Measurements from ENCODE around the gene HSPA1A.
"Not testable (repeated sequence)": the region's sequence is repeated elsewhere in the genome, so short reads cannot be mapped to it uniquely, and the experiment has no call there.

Gene HSPA1A

DNA sequence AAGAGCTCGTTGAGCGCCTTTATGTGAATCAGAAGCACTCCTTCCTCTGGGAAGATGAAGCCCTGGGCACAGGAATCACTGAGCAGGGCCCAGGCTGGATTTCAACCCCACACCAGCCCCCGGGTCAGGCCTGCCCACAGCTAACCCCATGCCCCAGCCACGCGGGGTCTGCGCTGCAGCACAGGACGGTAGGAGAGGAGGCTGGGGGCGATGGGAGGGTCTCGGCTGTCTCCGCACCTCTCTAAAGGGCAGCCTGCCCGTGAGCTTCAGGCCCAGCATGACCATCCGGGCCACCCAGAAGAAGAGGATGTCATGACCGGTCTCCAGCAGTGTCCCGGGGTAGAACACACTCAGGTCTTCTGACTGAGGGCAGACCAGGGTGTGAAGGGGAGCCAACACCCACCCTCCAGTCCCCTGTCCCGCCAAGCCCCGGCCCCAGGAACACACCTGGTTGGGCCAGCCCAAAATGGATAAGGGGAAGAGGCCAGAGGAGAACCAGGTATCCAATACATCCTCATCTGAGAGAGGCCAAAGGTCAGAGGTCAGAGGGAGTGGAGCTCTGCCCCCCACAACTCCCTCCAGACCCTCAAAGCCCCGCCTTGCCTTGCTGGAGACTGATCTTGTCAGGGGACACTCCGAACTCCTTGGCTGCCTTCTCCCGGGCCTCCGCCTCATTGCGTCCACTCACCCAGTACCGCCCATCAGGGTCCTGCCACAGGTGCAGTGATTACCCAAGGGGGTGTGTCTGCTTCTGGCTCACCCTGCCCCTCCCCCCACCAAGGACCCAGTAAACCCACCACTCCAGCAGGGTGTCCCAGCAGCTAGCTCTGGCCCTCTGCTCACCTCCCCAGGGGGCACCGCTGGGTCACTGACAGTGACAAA is 33.9 kb upstream of the HSPA1A start:
- DNase-seq, result no peak

DNA sequence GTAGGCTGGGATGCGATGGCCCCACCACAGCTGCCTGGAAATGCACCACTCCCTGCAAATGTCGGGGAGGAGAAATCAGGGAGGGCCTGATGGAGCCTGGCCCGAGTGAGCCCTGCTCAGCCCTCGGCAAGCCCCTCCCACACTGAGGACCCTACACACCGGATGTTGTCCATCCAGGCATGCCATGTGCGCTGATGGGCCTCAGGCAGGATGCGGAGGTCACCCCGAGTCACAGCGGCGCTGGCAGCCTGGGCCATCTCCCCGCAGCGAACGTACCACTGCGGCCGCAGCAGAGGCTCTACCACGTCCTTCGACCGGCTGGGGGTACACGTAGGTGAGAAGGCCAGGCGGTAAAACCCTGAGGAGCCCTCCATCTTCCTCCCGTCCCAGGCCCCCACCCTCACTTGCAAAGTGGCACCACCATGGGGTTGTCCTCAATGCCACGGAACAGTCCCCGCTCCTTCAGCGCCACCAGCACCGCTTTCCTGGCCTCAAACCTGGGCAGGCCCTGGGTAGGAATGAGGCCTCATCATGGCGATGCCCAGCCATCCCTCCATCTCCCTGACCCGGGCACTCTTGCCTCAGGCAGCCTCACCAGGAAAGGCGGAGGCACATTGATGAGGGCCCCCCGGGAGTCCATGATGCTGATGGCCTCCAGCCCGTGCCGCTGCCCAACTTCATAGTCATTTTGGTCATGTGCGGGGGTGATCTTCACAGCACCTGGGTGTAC is 33.1 kb upstream of the HSPA1A start:
- no peak for DNase-seq

DNA sequence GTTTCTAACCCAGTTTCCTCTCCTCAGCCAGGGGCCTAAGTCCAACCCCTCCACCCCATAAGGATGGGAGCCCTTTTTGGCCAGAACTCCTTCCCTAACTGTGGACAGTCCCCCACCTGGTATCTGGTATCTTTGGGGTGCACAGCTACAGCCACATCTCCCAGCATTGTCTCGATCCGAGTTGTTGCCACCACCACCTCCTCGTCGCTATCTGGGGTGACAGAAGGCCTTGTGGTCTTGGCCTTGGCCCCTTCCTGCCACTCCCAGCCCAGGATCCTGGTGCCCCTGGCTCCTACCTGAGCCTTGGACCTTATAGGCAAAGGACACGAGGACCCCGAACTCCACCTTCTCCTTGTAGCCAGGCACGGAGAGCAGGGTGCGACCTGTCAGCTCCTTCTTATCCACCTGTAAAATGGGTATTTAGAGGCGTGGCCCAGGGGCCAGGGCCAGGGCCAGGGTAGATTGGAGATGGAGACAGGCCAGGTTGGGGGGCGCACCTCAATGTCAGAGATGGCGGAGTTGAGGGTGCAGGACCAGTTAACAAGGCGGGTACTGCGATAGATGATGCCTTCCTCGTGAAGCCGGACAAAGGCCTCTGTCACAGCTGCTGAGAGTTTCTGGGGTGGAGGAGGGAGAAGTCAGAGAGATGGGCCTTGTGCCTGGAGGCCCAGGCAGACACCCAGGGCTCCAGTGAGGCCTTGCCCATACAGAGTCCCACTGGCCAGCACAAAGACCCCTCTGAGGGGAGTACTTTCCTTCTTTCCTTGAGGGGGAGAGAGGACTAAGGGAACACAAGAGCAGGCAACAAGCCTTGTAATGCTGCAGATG is 31.0 kb upstream of the HSPA1A start:
- DNase-seq, result no peak

DNA sequence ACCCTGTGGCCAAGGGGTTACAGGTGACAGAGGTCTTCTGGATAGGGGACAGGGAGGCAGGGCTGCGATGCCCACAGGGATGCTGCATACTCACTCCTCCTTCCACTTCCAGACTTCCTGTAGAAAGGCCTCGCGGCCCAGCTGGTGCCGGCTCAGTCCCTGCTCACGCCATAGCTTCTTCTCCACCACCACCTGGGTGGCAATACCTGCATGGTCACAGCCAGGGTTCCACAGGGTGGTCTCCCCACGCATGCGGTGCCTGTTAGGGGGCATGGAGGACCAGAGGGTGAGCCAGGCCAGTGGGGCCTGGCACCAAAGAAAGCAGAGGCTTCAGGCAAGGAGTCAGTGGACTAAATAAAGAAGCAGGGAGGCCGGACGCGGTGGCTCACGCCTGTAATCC is 29.9 kb upstream of the HSPA1A start:
- DNase-seq, result no peak

DNA sequence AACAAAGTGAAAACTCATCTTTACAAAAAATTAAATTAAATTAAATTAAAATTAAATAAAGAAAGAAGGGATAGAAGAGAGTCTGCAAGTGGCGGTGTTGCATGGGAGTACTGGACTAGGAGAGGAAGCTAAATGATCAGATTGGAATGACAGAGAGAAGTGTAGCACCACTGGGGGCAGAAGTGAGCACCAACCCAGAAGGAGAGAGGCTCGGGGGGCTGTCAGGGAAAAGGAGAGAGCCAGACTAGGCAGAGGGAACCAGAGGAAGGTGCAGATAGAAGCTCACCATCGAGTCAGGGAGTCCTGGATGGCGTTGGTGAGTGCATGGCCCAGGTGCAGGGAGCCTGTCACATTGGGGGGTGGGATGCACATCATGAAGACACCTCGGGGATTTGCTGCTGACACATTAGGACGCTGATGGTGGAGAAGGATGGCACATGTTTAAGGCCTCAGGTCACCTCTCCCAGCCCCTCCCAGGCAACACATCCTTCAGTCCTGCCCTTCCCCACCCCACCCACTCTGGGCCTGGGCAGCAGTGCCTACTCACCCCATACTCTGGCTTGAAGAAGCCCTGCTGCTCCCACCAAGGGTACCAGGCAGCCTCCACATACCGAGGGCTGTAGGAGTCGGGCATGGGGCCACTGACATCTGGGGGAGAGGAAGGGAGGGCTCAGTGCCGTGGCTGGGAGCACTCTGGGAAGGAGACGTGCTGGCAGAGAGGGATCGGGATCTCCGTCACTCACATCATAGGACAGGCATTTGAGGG is 23.8 kb upstream of the HSPA1A start:
- DNase-seq, result peak; percentile 46

DNA sequence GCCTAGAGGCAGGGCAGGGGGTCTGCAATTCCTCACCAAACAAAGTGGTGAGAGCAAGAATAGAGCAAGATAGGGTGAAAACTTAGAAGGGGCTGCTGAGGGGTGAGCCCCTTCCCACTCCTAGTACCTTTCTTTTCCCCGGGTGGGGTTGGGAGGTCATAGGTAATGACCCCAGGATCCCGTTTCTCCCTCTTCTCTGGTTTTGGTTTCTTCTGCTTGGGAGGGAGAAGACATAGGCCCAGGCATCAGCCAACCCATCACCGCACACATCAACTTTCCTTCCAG is 23.3 kb upstream of the HSPA1A start:
- no peak for DNase-seq

DNA sequence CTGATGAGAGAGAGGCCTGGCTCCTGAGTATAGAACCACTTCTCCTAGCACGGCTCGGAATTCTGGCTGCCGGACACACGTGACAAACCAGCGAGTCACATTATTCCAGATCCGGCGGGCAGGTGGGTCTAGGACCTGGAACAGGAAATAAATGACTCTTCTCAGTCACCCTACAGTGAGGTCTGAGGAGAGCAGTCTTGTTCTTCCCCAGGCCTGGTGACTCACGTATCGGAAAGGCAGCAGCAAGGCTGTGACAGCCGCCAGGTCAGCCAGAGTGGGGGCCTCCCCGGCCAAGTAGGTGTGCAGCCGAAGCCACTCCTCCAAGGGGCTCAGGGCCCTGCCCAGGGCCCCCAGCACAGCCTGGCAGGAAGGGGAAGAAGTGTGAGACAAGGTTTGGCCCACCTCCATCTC is 22.6 kb upstream of the HSPA1A start:
- no peak for DNase-seq

DNA sequence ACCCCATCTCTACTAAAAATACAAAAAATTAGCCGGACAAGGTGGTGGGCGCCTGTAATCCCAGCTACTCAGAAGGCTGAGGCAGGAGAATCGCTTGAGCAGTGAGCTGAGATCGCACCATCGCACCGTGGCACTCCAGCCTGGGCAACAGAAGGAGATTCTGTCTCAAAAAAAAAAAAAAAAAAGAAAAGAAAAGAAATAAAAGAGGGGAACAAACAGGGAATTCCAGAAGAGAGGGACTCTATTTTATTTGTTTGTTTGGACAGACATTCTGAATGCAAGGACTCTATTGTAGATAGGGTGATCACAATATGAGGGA is 21.5 kb upstream of the HSPA1A start:
- not testable (repeated sequence) for DNase-seq

DNA sequence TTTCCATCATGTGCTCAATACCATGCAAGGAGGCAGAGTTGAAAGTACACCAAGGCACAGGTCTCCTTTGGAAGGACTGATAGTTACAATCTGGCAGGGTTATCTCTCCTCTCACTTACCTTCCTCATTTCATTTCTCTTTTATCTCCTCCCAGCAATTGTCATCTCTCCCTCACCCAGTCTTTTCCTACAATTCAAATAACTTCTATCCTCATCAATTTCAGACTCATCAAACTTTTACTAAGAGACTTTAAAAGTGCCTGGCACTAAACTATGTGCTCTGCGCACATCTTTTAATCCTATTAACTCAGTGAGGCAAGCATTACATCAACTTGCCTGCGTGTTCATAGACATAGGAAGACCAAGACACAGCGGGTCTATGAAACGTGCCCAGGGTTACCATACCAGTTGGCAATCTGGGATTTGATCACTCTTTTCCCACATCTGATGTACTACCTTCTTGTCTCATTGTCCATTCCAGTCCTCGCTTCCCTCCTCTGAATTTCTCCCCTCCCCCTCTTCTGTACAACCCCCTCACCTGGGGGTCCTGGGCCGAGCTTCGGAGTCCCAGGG is 21.0 kb upstream of the HSPA1A start:
- DNase-seq, result peak; percentile 32

DNA sequence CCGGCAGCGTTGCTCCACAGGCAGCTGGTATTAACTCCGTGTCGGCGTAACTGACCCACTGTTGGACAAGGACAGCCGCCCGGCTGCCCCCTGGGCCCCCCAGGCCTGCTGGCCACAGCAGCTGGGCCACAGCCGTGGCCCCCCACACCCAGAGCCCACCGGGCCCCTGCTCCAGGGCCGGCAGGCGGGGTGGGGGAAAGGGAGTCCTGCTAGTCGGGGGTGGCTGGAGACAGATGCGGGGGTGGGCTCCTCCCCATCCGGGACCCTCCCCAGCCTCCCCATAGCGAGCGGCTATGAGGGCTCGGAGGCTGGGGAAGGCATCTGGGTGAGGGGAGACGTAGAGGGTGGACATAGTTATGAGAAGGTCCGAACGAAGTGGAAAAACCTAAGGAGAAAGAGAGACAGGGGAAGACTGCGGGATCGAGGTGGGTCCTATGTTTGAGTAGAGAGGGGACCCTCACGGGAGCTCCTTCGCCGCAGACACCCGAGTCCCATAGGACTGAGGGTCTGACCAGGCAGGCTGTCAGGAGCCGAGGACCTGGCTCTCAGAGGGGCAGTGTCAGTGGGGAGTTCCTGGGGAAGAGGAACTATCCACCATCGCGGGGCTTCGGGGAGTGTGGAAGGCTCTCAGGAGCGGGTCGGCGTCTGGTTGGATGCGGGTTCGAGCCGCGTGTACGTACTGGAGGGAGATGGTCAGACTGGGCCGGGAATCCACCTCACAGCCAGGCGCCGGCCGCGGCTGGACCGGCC is 20.3 kb upstream of the HSPA1A start:
- DNase-seq, result no peak

DNA sequence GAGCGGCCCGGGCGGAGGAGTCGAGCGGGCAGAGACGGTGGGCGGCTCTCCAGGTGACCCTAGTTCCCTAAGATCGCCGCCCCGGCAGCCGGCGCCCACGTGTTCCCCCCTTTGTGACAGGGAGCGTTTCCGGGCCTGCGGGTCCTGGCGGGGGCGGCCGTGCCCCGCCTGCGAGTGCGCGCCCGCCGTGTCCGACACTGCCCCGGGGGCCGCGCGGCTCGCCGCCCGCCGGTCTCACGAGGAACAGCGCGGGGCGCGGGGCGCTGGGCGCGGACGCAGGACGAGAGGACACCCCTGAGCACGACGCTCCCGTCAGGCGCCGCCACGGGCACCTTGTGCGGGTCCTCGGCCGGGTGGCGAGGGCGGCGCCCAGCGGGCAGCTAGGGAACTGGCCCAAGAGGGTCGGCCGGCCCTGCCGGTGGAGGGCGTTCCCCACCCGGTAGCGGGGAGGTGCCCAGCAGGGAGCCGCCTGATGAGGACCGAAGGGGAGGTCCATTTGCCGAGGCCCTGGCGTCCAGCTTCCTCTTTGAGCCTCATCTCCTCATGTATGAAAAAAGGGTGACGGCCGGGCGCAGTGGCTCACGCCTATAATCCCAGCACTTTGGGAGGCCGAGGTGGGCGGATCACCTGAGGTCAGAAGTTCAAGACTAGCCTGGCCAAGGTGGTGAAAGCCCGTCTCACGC is 19.6 kb upstream of the HSPA1A start, which contains the start of gene VARS1:
VARS1 (minus strand) TSS at position 137 of the 683 bp plus-strand sequence. CDS start 535 bp downstream, outside the sequence.
- DNase-seq, result peak; percentile 89

DNA sequence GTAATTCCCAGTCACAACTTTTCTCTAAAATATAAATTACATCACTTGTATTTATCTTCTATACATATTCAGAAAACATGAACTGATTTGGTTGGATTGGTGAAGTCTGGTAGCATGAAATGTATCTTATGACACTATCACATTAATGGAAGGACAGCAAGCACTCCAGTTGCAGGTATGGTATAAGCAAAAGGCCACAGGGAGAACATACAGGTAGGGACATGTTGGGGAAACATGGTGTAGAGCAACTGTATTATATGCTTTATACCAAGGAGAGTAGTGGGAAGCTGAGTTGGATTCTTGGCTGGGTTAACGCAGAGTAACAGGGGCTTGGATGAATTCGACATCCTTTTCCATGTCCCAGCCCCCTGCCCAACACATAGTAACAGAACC is 18.4 kb upstream of the HSPA1A start:
- DNase-seq, result no peak

DNA sequence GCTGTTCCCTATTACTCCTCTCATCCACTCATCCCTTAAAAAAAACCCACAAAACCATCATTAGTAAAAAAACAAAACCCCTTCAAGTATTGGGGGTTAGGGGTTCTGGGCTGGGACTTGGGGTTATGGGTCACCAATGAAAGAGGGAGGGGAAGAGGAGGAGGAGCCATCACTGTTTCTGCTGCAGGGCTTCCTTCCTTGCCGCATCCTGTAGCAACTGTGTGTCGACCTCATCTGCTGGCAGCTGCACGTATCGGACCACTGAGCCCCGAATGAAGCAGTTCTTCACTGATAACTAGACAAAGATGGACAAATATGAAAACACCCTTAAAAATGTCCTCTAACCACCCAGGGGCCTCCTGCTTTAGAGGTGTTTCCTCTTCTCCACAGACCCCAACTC is 17.8 kb upstream of the HSPA1A start:
- DNase-seq, result peak; percentile 64

DNA sequence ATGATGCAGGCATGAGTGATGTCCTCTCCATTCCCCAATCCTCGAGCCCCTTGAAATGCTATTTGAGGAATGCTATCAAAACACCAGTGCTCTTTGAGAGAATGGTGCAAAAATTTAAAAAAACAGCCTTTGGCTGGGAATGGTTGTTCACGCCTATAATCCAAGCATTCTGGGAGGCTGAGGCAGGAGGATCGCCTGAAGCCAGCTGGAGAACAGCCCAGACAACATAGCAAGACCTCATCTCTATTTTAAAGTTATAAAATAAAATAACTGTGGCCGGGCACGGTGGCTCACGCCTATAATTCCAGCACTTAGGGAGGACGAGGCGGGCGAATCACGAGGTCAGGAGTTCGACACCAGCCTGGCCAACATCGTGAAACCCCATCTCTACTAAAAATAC is 15.6 kb upstream of the HSPA1A start:
- DNase-seq, result no peak

DNA sequence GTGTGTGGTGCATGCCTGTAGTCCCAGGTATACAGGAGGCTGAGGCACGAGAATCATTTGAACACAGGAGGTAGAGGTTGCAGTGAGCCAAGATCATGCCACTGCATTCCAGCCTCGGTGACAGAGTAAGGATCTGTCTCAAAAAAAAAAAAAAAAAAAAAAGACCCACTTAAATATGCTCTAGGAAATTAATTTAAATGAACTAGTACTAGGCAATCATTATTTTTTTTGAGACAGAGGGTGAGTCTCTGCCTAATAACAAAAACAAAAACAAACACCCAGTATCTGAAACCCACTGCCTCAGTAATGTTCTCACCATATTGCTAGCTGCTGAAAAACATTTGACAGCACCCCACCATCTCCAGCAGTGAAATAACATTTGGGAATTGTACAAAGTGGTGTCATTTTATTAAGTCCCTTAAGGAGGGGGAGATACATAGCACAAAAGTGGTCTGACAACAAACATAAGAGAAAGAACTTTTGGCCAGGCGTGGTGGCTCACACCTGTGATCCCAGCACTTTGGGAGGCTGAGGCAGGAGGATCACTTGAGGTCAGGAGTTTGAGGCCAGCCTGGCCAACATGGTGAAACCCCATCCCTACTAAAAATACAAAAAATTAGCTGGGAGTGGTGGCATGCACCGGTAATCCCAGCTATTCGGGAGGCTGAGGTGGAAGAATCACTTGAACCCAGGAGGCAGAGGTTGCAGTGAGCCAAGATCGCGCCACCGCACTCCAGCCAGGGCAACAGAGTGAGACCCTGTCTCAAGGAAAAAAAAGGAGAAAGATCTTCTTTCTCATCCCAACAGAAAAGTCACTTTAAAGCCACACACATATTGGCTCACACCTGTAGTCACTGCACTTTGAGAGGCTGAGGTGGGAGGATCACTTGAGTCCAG is 14.1 kb upstream of the HSPA1A start:
- DNase-seq, result not testable (repeated sequence)

DNA sequence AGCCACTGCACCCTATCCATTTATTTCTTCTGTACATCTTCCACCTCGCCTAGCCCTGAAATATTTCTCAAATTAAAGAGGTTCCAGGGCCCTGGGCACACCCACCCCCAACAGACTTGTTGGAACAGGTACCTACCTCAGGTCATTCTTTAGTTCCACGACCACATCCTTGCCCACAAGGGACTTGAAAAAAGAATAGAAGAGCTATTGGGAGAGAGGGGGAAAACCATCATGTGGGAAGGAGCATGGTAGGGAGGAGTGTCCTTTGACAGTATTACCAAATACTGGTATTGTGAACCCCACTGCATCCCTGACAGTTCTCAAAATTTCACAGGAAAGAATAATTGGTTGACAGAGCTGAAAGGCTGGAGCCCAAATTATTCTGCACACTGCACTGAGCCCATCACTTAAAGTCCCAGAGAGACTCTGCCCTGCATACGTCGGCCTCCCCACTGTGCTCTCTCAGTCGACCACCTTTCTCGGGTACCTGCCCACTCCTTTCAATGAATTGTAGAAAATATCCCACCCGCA is 9.3 kb upstream of the HSPA1A start:
- no peak for DNase-seq

DNA sequence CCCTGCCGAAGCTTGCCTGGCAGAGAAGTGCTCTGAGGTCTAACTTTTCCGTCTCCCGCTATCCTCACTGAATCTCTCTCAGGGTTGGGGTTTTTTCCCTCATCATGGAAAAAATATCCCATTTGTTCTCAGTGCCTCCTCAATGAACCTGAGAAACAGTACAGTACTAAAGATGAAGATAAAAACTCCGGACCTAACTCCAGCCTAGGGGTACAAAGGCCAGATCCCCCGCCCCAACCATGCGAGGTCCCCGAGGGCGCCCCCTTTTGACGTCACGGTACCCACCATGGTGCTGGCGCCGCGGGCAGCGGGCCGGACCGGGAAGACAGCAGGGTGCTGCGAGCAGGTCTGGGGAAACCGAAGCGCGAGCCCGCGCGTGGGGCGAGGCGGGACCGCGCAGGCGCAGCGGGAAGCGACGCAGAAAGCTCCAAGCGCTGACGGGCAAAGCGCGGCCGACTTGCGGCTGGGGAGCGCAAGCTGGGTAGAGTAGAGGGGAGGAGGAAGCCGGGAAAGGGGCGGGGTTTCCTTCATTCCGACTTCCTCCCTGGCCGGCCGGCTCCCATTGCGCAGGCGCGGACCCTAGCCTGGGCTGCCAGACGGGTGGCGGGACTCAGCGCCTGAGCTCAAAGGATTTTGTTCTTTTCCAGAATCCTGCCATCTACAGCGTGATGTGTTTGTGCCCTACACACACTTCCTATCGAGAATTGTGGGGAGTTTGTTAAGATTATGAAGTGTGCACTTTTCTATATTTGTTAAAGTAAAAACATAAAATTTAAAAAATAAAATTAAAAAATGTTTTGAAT is 8.7 kb upstream of the HSPA1A start, which contains the start of gene LSM2:
LSM2 (minus strand) TSS at position 497 of the 803 bp plus-strand sequence; CDS start at position 288, 209 bp downstream.
- DNase-seq, result peak; percentile 97

DNA sequence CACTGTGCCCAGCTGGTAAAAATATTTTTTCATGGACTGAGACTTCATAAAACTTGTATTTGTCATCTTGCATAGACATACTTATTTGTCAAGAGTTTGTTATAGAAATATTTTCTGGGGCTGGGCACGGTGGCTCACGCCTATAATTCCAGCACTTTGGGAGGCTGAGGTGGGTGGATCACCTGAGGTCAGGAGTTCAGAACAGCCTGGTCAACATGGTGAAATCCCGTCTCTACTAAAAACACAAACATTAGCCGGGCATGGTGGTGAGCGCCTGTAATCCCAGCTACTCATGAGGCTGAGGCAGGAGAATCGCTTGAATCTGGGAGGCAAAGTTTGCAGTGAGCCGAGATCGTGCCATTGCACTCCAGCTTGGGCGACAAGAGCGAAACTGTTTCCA is 6.7 kb upstream of the HSPA1A start:
- DNase-seq, result not testable (repeated sequence)

DNA sequence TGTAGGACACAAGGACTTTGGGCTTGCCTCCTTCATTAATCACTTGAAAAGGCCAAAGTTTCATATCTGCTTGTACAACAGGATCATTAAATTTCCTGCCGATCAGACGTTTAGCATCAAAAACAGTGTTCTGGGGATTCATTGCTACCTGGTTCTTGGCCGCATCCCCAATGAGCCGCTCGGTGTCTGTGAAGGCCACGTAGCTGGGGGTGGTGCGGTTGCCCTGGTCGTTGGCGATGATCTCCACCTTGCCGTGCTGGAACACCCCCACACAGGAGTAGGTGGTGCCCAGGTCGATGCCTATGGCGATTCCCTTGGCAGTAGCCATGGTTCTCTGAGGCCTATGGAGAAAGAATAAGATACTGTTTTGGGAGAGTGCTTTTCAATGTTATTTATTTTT is 3.7 kb upstream of the HSPA1A start:
- no peak for DNase-seq

Data from CD4-positive, alpha-beta T cell treated with Interleukin-17A for 1 hour (primary cell).